SH-SY5Y (cell line): ENCODE measurements around the gene HIVEP3.

Experiments
- GATA2 ChIP-seq: IDR thresholded peaks from 2 replicates; pipeline ENCODE4 v1.6.1; 2011; ENCODE audit warnings: mild to moderate bottlenecking, low read depth, low read length
- GATA3 ChIP-seq: IDR thresholded peaks from 2 replicates; pipeline ENCODE4 v1.6.1; 2011; ENCODE audit warnings: low read depth, mild to moderate bottlenecking, low read length, moderate library complexity

HIVEP3 gene

DNA sequence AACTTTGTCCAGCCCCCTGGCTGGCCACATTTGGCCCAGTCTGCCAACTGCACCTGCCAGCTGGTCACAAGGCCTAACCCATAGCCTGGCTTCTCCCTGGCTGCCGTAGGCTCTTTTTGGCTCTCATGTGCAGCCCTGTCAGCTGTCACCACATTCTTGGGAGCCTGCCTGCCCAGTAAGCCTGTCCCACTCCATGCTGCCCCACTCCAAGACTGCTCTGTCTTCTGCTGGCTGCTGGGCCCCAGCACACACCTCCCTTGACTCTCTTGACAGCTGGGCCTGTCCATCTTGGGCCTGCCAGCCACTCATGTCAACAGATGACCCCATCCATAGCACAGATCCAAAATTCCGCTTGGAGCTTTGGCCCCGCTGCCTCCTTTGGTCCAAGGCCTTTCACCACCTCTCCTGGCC lies 360.0 kb downstream of the HIVEP3 start:
- TF ChIP-seq GATA2, result no peak
- TF ChIP-seq GATA3, result no peak

DNA sequence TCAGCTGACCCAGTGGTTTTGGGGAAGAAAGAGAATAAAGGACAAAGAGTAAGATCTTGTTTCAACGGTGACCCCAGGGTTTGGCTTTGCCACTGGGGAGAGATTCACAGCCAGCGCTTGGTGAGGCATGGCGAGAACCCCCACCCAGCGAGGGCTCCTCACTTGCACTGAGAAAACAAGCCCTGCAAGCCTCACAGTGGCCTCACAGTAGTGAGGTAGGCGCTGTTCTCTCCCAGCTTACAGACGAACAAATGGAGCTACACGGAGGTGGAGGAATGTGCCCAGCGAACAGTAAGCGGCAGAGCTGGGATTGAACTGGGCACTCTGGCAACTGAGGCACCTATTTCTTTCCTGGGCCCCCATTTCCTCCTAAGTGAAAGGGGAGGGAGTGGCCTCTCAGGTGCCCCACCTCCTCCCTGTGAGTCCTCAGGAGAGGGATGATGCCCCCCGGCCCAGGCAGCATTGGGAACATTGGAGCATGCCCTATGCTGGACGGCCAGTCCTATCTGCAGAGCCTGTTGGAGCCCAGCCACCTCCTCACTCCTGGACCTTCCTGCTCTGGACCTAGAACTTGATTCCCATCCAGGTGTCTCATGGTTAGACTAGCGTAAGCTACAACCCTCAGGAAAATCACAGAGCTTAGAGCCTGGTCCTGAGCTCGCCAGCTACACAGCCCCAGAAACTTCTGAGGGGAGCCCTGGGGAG lies 360.8 kb downstream of the HIVEP3 start:
- TF ChIP-seq GATA3, result no peak
- no peak for TF ChIP-seq GATA2

DNA sequence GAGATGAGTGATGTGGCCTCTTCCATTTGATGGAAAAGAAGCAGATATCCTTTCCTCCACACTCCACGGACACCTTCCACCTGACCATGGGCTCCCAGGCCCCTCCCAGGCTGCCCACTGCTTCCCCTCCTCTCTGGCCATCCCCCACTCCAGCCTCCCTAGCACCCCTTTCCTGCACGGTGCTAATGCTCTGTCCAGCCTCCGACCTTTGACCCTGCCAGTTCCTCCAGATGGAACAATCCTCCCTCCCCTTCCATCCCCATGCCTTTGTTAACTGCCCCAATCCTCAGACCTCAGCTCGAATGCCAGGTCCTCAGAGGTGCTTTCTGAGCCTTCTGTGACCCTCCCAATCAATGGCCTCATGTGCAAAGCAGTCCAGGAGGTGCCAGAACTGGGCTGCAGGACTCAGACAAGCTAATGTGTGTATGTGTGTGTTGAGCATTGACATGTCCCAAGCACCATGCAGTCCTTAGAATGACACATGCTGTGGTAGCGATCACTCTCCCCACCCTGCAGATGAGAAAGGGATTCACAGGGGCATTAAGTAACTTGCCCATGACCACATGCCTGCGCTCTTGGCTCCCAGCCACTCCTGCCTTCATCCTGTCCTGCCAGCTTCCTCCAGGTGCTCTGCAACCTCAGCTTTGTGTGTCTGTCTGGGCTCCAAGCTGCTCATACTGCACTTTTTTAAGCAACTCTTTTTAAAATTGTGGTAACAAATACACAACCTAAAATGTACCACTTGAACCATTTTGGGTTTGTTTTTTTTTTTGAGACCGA lies 370.8 kb downstream of the HIVEP3 start:
- TF ChIP-seq GATA3 (no peak), GATA2 (no peak)

- TF ChIP-seq GATA3, result no peak
- TF ChIP-seq GATA2, result no peak
Measured at GRCh38 chr1:41547336-41547735, 371.4 kb downstream of the HIVEP3 start.

DNA sequence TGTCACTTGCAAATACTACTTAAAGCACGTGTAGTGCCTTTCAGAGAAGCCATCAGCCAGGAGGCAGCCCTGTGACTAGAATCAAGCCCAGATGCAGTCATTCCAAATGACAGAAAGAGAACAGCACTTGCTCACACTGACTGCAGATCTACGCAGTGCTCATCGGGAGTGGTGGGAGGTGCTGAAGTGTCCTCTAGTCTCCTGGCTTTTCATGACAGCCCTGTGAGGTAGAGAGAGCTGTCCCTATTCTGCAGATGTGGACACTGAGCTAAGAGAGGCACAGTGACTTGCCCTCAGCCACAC lies 371.9 kb downstream of the HIVEP3 start:
- TF ChIP-seq GATA3 (no peak), GATA2 (no peak)

- no peak for TF ChIP-seq GATA2
- no peak for TF ChIP-seq GATA3
Measured at GRCh38 chr1:41545996-41546832, 372.5 kb downstream of the HIVEP3 start.

DNA sequence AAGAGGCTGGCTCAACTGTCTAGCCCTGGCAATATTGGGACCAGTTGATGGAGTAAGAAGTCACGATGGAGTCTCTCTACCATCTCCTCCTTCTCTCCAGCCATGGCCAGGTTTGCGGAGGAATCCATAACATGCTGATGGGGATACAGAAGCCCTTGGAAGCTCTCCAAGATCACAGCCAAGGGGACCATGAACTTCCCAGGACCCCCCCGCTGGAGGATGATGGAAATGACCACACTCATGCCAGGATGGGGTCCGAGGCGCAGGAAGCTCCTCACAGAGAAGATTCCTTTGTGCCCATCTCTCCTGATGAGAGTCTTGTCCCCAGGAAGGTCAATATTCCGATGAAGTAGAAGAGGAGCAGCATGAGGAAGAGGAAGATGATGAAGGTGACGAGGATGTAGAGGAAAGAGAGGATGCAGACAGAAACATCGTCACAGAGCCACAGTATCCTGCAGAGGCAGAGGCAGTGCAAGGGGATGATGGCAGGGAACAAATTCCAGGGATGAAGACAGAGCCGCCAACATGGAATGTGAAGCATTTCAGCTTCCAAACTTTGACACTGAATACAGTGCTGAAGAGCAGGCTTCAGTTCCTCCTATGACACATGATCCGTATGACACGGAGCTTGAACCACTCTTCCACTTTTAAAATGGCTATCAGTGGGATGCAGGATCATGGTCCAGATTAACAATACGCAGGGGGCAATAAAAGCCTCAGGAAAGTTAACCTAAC lies 376.4 kb downstream of the HIVEP3 start:
- TF ChIP-seq GATA2 (no peak), GATA3 (no peak)

DNA sequence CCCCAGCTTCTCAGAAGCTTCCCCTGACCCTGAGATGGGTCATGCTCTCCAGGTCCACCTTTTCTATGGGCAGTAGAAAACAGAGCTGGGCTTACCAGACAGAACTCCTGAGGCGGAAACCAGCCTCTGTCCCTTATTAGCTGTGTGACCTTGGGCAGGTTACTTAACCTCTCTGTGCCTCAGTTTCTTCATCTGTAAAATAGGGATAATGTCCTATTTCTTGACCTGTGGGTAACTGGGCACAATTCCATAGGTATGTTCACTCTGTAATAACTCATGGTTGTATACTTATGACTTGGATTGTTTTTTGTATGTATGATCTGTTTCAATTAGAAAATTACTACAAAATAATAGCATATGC lies 377.1 kb downstream of the HIVEP3 start:
- TF ChIP-seq GATA2, result no peak
- no peak for TF ChIP-seq GATA3

DNA sequence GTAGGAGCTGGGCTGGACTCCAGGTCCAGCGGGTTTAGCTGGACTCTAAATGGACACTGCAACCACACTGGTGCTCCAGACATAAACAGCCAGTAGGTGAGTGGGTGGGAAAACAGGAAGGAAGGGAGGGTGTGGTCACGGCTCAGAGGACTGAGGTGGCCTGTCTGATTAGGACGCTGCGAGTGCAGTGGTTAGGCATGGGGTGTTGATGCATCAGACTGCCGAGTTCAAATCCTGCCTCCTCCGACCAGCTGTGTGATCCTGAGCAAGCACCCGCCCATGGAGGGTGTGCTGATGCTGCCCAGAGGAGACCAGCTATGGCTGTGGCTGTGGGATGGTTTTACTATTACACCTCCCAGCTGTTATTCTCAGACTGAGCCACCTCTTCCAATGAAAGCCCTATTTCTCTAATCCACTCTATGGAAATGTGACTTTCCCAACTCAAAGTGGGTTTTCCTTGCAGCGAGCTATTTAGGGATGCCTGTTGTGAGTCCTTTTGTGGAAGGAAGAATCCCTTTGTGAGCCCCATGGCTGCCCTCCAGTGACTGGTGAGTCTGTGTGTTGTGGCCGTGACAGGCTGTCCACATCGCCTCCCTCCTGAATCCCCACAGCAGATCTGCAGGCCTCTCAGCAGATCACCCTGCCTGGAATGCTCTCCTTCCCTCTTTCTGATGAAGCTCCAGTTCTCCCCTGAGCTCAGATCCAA lies 377.7 kb downstream of the HIVEP3 start:
- TF ChIP-seq GATA3 (no peak), GATA2 (no peak)

GRCh38 chr1:41539999-41540398 lies 378.7 kb downstream of the HIVEP3 start:
- TF ChIP-seq GATA2 (no peak), GATA3 (no peak)

- TF ChIP-seq GATA3 (no peak), GATA2 (no peak)
Measured at GRCh38 chr1:41539418-41539805, 379.3 kb downstream of the HIVEP3 start.

DNA sequence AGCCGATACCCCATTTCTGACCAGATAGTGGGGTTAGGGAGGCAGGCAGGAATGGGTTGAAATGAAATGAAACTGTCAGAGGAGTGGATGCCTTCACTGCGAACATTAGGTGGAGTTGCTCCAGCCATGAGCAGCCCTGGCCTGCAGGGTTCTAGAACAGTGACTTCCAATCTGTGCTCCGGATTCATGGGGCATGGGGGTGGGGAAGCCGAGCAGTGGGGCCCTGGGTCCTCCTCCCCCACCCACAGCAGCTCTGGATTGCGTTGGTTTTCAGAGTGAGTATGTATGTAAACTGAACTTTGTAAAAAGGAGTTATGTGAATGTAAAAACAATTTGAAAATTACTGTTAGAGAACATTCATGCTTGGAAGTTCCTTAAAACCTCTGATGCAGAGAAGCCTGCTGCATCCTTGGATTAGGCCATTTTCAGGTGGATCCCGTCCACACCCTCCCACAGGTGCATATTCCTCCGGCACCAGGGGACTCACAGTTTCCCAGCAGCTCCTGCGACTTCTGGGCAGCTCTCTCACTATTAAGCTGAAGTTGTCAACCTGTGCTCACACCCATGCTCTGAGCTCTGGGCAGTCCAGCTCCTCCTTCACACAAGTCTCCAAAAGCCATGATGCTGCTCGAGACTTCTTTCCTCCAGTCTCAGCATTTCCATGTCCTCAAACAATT lies 379.8 kb downstream of the HIVEP3 start:
- TF ChIP-seq GATA3 (no peak), GATA2 (no peak)
